ENCODE measurements around the gene ALDH8A1. TPM values are rescaled to one million over a fixed set of nuclear protein-coding genes. Genes with fewer than 3 reads are reported as not detected.

ALDH8A1 gene
- total and polyA plus RNA-seq, 2 of the 8 experiments (the other 6 are each of a cell fraction or from before 2014, with no cell fraction given): 0.08 to 0.28 TPM

- H2BK12ac ChIP-seq (ENCODE audit: low read depth, low read length): no peak overlapping the region
- H2BK120ac ChIP-seq (replicated peaks; ENCODE audit: low read depth, low read length): no peak overlapping the region
- ChIA-PET CTCF (ENCODE audit: partially characterized antibody) (interaction anchor here (2.3 kb wide), 1 partner anchor 10 kb away, joined by 8 read pairs; no protein-coding TSS in a partner anchor), POLR2A (ENCODE audit: partially characterized antibody) (no interaction called here)
- H3K27me3 ChIP-seq (replicated peaks in 1 of 4; ENCODE audit: control insufficient read depth in 3 of 4, extremely low read depth in 1 of 4, insufficient read depth in 3 of 4, low read length in 3 of 4): no peaks in the 10 kb centered on the region
- H3K18ac ChIP-seq (ENCODE audit: extremely low read depth, low read length): no peak overlapping the region
- no peak for DNase-seq (ENCODE audit: low read depth in 1 of 2, low spot score in 2 of 2)
- H3K56ac ChIP-seq (replicated peaks; ENCODE audit: insufficient read length, low read depth, low read length): no peak overlapping the region
- no peak overlapping the region for H3K27ac ChIP-seq (ENCODE audit: low read depth, low read length)
- H3K36me3 ChIP-seq (ENCODE audit: control insufficient read depth in 2 of 4, insufficient read depth in 4 of 4, low read length in 3 of 4): no peaks in the 10 kb centered on the region
- TF ChIP-seq TAF1 (IDR thresholded peaks at IDR 0.05; ENCODE audit: low read depth, low read length): no peak
- H2BK20ac ChIP-seq (ENCODE audit: low read length): no peak overlapping the region
- no peak for FAIRE-seq
- H3K4ac ChIP-seq (replicated peaks; ENCODE audit: insufficient read length, low read depth, low read length): no peak overlapping the region
- H3K23ac ChIP-seq (ENCODE audit: insufficient read length): no peak overlapping the region
- H3K9me3 ChIP-seq (ENCODE audit: insufficient read depth in 2 of 2, low read depth in 1 of 2, low read length in 1 of 2): no peaks in the 10 kb centered on the region; a peak in 1 of 4 replicates
- no peak overlapping the region for H3K4me2 ChIP-seq (ENCODE audit: insufficient read depth in 1 of 2, low read depth in 2 of 2, low read length in 2 of 2)
- no peak overlapping the region for H4K91ac ChIP-seq (replicated peaks; ENCODE audit: insufficient read length, low read length)
- no peak overlapping the region for H4K5ac ChIP-seq (ENCODE audit: insufficient read length, low read depth, low read length)
- H3K79me2 ChIP-seq (ENCODE audit: control insufficient read depth in 1 of 2, insufficient read depth in 2 of 2, low read length in 2 of 2): no peaks in the 10 kb centered on the region
- no peak overlapping the region for H2AK5ac ChIP-seq (ENCODE audit: low read depth, low read length)
- no peak overlapping the region for H3K4me3 ChIP-seq (ENCODE audit: extremely low read depth in 1 of 4, insufficient read depth in 2 of 4, low read depth in 3 of 4, low read length in 4 of 4)
- H2BK5ac ChIP-seq (ENCODE audit: low read depth, low read length): no peak overlapping the region
- H4K8ac ChIP-seq (ENCODE audit: extremely low read depth, insufficient read depth, low read length): no peak overlapping the region
- no peaks in the 10 kb centered on the region for H4K20me1 ChIP-seq (replicated peaks in 1 of 2; ENCODE audit: control insufficient read depth in 1 of 2, insufficient read depth in 2 of 2, low read length in 2 of 2)
- H3K9ac ChIP-seq (replicated peaks in 1 of 4; ENCODE audit: extremely low read depth in 1 of 4, low read depth in 3 of 4, low read length in 3 of 4): no peak overlapping the region
- H2BK15ac ChIP-seq (ENCODE audit: low read length): no peak overlapping the region
- H3K4me1 ChIP-seq (replicated peaks in 1 of 4; ENCODE audit: control insufficient read depth in 3 of 4, insufficient read depth in 4 of 4, low read length in 3 of 4): no peaks in the 10 kb centered on the region
- no peak overlapping the region for H3K14ac ChIP-seq (ENCODE audit: insufficient read length)
- H3K79me1 ChIP-seq (ENCODE audit: low read depth, low read length): no peaks in the 10 kb centered on the region
- H2AFZ ChIP-seq (ENCODE audit: low read length): no peak overlapping the region
- H3K23me2 ChIP-seq (ENCODE audit: low read depth, low read length): no peaks in the 10 kb centered on the region
These were observed 57.5 kb downstream of the ALDH8A1 start for GRCh38 chr6:134892362-134892761.
